HG03571 (cell line): ENCODE measurements around the gene TNFRSF17.

ENCODE experiments used
- ATAC-seq: cut with Tn5 transposase; IDR thresholded peaks from one replicate; pipeline ENCODE4 v1.9.1; 2021; ENCODE audit not compliant: unreplicated experiment

TNFRSF17 gene

GRCh38 chr16:12000032-12000431, 35.0 kb downstream of the TNFRSF17 start:
- no peak for ATAC-seq

DNA sequence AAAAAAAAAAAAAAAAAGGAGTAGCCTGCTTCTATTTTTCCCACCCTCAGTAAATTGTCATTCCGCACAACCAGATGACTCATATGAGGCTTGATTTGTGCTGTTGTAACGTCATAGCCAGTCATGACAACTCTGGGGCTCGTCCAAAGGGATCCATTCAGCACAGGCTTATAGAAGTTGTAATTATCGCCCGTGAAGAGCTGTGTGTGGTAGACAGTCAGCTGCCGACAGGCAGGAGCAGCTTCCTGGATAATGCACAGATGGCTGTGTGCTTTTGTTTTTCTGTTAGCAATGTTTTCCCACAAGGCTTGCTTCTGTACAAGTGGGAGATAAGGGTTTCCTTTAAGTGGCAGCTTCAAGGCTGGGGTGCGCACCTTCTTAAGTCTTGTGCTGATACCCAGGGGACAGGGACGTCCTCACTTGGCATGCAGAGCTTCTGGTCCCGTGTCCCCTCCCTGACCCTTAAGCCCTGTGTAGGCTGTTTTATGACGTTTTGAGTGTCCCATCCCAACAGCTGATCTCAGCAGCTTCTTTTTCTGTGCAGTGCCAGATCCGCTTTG, 37.5 kb downstream of the TNFRSF17 start:
- ATAC-seq = no peak

DNA sequence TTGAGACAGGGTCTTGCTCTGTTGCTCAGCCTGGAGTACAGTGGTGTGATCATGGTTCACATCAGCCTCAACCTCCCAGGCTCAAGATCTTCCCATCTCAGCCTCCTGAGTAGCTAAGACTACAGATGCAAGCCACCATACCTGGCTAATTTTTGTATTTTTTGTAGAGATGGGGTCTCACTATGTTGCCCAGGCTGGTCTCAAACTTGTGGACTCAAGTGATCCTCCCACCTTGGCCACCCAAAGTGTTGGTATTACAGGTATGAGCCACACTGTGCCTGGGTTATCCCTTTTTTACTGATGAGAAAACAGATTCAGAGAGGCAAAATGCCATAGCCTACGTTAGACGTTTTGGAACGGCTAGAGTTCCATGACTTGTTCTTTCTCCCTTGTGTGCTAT, 41.6 kb downstream of the TNFRSF17 start:
- ATAC-seq = no peak

- ATAC-seq = no peak
Measured at GRCh38 chr16:12009462-12009861, 44.5 kb downstream of the TNFRSF17 start.

DNA sequence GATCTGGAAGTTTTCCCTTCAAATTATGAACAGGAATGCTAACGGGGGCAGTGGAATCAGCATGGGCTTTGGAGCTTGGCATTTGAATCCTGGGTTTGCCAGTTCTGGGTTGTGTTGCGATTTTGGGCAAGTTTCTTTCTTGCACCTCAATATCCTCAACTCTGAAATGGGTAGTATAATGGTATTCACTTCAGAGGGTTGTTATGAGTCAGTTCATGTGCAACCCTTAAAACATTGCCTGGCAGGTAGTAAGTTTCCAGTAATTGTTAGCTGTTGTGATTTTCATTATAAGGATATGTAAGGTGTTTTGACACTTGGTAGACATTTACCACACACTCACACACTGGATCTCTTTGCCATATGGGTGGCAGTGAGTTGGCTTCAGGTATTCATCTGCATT, 44.9 kb downstream of the TNFRSF17 start:
- no peak for ATAC-seq

DNA sequence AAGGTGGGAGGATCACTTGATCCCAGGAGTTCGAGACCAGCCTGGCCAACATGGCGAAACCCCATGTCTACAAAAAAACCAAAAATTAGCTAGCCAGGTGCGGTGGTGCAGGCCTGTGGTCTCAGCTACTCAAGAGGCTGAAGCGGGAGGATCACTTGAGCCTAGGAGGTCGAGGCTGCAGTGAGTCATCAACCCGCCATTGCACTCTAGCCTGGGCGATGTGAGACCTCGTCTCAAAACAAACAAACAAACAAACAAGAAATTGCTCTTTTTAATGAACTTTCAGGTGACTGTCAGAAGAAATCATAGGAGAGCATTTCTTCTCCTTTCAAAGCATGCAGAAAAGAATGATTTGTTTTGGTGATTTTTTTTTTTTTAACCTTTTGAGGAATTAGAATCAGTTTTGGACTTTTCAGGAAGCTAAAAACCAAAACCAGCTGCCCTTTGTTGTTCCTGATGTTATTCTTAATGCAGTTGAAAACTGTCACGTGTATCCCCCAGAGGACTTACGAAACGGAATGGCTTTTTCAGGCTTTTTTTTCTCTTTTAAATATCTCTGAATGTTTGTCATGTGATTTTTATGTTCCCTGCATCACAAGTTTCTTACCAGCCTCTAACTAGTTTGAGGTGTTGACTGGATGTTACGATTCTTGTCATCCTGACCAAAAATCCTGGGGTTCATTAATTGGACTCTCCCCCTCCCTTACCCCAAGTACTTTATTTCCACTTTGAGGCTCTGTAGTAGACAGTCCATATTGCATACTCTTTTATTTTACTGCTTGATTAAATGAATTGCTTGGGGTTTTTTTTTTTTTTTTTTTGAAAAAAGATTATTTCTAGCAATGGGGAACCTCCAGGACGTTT, 45.6 kb downstream of the TNFRSF17 start:
- no peak for ATAC-seq

DNA sequence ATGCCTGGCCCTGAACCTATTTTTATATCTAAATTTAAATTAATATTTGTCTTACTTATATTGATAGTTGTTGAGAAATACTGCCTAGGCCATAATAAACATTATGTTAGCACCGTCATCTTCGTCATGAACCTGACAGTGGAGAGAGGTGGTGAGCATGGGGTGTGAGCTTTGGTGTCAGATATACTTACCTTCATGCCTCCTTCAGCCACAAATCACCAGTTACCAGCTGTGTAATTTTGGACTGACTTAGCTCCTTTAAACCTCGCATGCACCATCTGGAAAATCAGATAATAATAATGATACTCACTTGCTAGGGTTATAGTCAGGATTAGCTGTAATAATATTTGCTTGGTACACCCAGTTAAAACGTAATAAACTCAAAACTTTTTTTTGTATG, 46.6 kb downstream of the TNFRSF17 start:
- no peak for ATAC-seq

GRCh38 chr16:12016291-12016947, 51.4 kb downstream of the TNFRSF17 start:
- no peak for ATAC-seq

GRCh38 chr16:12017558-12017957, 52.5 kb downstream of the TNFRSF17 start:
- ATAC-seq = no peak
